Gastrocnemius medialis (tissue), 4 donors: ENCODE measurements around the gene GPHN.

ENCODE experiments used
- CTCF ChIP-seq, 5 experiments: fragments of 450-650 bp in 3 of 5; fragments of 200-600 bp in 2 of 5; sonication (generic) in 2 of 5; IDR thresholded peaks in 4 of 5; conservative IDR thresholded peaks in 1 of 5; 1 replicate in 4 of 5; 2 replicates in 1 of 5; pipeline ENCODE4 v1.5.1; 2016 to 2019; ENCODE audit warnings: antibody characterized with exemption in 5 of 5, mild to moderate bottlenecking in 3 of 5, moderate library complexity in 3 of 5
- POLR2A ChIP-seq, 2 donors: fragments of 450-650 bp; IDR thresholded peaks; one replicate each; pipeline ENCODE4 v1.6.1; 2017; ENCODE audit warnings: antibody characterized with exemption in 2 of 2, mild to moderate bottlenecking in 2 of 2, moderate library complexity in 2 of 2

- TF ChIP-seq CTCF (IDR thresholded peaks at IDR 0.05 in 4 of 5, conservative IDR thresholded peaks at IDR 0.05 in 1 of 5) (no peak), POLR2A (IDR thresholded peaks at IDR 0.05) (no peak)
These were observed 33.7 kb downstream of the GPHN start for GRCh38 chr14:66541627-66542026.
